RWPE1 (cell line): ENCODE results near the gene DOCK8.

ENCODE experiments used
- CTCF ChIA-PET: fragments of 350-600 bp; sonication (Branson Sonifier 250); formaldehyde crosslinking; extraction: SDS; loops from one replicate; lab custom pipeline; 2021; lab: Yijun Ruan, JAX
- POLR2A ChIA-PET: fragments of 400-600 bp; formaldehyde crosslinking; extraction: SDS; loops from one replicate; lab custom pipeline; 2020; ENCODE audit warnings: antibody characterized with exemption; ENCODE audit not compliant: low non-redundant PET; lab: Yijun Ruan, JAX
- DNase-seq: peaks from one replicate; pipeline ENCODE4 v3.0.0; 2012; ENCODE audit warnings: low spot score
- H3K27ac ChIP-seq: fragments of 450-650 bp; 2 replicates; pipeline ENCODE4 v1.5.1; 2017
- CTCF ChIP-seq: fragments of 450-650 bp; conservative IDR thresholded peaks from 2 replicates; pipeline ENCODE4 v1.5.1; 2017; ENCODE audit warnings: low read depth, mild to moderate bottlenecking

The DOCK8 gene

GRCh38 chr9:249025-249424, 34.4 kb downstream of the DOCK8 start:
- CTCF ChIA-PET, result no interaction called here
- no peak for DNase-seq
- POLR2A ChIA-PET, result no interaction called here
- TF ChIP-seq CTCF, result no peak
- H3K27ac ChIP-seq, result no peak overlapping the region

- ChIA-PET POLR2A (no interaction called here), CTCF (no interaction called here)
- TF ChIP-seq CTCF, result no peak
- no peak overlapping the region for H3K27ac ChIP-seq
- no peak for DNase-seq
Observed at GRCh38 chr9:250039-250438, 35.4 kb downstream of the DOCK8 start.

- ChIA-PET CTCF (no interaction called here), POLR2A (no interaction called here)
- DNase-seq, result no peak
- no peak for TF ChIP-seq CTCF
- H3K27ac ChIP-seq, result no peak overlapping the region
Observed at GRCh38 chr9:250625-251024, 36.0 kb downstream of the DOCK8 start.

GRCh38 chr9:251398-251797, 36.7 kb downstream of the DOCK8 start:
- no peak for TF ChIP-seq CTCF
- POLR2A ChIA-PET, result no interaction called here
- H3K27ac ChIP-seq, result no peak overlapping the region
- no peak for DNase-seq
- CTCF ChIA-PET, result no interaction called here

GRCh38 chr9:253539-253938, 38.9 kb downstream of the DOCK8 start:
- TF ChIP-seq CTCF, result no peak
- no peak for DNase-seq
- POLR2A ChIA-PET, result no interaction called here
- H3K27ac ChIP-seq, result no peak overlapping the region
- CTCF ChIA-PET, result no interaction called here

GRCh38 chr9:254516-254915, 39.9 kb downstream of the DOCK8 start:
- DNase-seq, result no peak
- ChIA-PET POLR2A (no interaction called here), CTCF (no interaction called here)
- H3K27ac ChIP-seq, result no peak overlapping the region
- no peak for TF ChIP-seq CTCF

- DNase-seq, result no peak
- ChIA-PET POLR2A (no interaction called here), CTCF (no interaction called here)
- no peak overlapping the region for H3K27ac ChIP-seq
- TF ChIP-seq CTCF, result no peak
Observed at GRCh38 chr9:257957-258356, 43.3 kb downstream of the DOCK8 start.
